DMS53 treated with DMSO at 0.1 percent for 48 hours (cell line): ENCODE results near the gene PRDM16.

Experiments used
- DNase-seq: peaks from one replicate; lab custom pipeline; 2025; ENCODE audit not compliant: unreplicated experiment; lab: John Stamatoyannopoulos, UW

PRDM16 gene

DNA sequence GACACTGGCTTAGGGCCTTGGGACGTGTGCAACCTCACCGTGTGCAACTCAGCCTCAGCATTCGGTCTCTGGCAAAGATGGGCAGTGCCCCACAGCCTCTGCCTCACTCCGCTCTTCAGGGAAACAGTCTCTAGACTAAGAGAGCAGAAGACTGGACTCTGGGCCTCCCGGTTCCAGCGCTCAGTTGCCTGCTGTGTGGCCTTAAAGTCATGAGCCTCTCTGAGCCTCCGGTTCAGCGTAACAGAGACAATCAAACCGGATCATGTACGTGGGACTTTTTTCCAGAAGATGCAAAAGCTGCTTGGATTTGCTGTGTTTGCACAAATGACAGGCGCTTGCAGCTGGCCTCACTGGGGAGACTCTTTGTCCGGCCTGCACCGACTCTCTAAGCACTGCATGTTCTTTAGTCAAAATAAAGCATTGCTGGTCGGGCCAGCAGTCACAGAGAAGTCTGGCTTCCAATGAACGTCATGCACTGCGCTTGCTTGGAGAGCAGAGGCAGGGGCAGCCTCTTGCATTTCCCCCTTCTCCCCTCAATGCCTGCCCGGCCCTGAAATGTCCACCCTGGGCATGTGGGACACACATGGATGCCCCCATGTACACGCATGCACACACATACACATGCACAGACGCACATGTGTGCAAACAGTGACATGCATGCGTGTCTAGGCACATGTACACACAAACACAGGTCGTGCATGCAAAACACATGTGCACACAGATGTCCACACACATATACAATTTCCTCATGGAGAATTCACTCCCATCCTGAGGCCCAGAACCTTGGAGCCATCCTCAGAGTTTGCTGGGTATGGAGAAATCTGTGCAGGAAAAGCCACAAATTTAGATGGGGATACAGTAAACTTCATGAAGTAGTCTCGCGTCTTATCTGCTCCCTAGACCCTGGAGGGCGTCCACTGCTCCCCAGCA is 152.4 kb downstream of the PRDM16 start:
- no peak for DNase-seq

DNA sequence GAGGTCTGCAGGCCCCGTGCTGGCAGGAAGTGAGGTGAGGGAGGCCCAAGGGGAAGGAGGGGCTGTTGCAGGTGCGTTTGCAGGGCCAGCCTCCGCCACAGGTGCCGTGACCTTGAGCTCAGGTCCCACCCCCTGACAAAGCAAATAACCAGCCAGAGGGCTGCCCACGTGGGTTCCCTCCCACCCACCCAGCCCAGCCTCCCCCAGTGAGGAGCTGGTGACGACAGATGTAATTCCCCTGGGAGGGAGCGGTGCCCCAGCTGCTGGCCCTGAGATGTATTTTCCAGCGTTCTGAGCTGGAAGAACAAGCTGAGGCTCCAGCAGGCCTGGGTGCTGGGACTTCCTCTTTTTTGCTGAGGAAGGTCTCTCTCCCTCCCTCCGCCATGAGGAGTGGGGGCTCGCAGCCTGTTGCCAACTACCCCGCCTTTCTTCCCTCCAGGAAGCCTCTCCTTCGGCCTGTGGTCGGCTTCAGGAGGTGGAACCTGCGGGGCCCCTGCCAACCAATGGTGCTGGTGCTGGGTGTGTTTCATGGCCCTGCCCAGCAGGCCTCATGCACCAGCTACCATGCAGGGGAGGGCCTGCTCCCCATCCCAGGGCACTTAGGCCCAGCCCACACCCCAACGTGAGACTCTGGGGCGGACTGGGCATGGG is 153.2 kb downstream of the PRDM16 start:
- no peak for DNase-seq

DNA sequence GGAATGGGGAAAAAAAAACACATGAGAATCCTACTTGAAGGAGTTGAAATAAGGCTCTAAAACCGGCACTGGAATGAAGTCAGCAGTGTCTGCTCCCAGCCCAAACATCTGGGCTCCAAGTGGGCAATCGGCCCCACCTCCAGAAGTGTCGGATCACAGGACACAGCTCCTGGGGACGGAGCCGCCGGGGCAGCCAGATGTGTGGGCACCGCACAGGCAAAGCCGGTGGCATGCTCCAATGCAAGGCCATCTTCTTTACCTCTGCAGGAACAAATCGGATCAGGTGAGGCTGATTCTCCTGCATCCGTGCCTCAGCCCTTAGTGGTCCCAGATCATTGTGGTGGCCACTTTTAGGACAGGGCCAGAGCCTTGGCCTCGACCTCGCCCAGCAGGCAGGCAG is 156.7 kb downstream of the PRDM16 start:
- DNase-seq, result no peak

DNA sequence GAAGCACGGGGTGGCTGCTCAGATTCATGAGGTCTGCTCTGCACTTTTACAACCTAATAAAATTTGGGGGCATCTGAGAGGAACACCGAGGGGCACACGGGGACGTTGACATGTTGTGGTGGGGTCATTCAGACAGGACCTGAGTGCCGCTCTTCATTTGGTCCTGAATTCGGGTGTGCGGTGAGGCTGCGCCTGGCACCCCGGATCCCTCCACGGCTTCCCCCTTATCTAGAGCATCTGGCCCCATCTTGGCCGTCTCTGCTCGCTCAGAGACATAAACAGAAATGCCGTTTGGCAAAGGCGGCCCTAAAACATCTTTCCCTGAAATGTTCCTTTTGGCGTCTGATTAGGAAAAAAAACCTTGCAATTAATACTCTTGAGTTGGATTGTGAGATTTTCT is 157.2 kb downstream of the PRDM16 start:
- no peak for DNase-seq

DNA sequence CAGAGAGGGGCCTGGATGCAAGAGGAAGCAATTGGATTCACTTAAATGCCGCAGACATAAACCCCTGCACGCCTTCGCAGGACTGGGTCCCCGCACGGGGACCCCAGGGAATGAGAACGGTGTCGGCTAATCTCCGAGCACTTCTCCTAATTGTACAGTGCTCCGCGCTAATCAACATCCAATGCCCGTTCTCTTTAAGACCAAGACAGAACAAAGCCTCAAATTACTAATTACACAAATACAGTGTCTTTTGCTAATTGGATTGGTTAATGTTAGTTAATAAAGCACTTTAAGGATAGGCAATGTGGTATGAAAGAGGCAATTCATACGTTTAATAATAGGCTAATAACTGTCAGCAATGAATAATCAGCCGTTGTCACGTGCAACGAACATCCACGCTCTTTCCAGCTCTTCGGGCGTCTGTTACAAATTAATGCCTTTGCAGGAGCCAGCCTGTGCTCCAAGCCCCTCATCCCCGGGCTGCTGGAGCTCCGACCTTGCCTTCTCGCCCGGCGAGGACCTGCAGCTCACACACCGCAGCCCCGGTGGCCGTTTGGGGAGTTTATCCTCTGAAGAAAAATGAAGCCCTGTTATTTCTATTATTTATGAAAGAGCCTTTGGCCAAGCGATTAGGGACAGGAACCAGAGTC is 157.8 kb downstream of the PRDM16 start:
- DNase-seq, result no peak

DNA sequence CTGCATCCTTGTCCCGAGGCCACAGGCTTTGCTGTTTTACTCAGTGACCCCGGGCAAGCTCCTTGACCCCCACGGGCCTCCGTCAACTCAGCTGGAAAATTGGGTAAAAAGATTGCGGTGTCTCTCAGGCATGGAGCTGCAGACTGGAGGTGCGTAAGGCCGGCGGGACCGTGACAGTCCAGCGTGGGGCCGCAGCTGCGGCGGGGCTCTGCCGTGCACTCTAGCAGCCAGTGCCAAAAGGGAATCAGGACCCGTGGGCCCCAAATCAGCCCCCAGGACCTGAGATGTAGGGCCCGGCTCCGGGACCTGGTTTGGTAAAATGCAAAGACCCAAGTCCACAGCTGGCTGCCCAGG is 158.3 kb downstream of the PRDM16 start:
- no peak for DNase-seq

DNA sequence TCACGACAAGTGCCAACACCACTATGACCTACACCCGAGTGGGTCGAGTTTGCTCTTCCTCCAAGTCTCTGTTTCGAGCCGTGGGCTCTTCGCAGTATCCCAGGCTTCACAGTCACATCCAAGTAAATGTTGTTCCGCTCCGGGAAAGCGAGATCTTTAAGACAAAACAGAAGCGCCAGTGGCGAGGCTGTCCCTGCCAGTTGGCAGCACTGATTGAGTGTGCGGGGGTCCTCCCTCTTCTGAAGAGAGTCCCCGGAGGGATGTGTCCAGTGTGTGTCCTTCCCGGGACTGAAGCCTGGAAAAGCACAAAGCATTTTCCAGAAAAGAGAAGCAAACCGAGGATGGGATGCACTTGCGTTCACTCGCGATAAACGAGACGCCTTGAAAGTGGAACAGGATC is 158.9 kb downstream of the PRDM16 start:
- DNase-seq, result no peak

DNA sequence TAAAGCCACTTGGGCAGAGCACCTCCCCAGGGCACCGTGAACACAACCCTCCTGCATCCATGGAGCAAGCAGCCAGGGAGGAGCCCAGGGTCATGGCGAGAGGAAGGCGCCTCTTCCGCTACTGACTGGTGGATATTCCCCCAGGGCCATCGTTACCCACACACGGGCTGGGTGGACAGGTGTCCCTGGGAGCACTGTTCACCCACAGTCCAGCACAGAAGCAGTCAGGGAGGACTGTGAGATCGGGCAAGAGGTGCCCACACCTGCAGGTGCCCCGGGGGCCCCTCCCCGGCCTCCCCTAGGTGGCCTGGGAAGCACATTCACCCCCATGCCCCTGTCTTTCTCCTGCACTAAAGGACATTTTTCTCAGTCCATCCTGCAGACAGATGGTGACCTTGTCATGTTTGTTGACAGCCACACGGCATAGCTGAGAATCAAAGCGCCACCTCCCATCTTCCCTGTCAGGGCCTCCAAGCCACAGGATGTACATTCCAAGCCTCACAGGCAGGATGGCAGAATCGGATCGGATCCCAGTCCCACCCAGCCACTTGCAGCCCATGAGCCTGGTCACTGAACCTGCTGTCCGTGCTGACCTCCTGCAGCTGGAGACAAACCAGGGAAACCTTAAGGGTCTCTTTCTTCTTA is 160.2 kb downstream of the PRDM16 start:
- DNase-seq, result no peak

DNA sequence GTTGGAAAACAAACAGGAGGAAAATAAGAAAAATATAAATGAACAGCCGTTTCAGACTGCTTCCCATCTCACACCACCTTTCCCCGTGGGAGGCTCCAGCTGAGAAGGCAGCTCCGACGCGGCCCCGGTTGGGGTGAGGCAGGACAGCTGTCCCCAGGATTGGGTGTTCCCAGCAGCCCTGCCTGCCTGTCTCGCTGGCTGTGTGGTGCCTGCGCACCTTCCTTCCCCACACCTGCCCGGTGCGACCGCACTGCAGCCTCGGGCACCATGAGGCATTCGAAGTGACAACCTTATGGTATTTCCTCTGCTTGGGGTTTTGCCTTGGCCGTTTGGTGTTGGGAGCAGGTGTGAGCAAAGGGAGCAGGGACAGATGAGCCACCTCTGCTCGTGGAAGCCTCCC is 161.6 kb downstream of the PRDM16 start:
- no peak for DNase-seq

DNA sequence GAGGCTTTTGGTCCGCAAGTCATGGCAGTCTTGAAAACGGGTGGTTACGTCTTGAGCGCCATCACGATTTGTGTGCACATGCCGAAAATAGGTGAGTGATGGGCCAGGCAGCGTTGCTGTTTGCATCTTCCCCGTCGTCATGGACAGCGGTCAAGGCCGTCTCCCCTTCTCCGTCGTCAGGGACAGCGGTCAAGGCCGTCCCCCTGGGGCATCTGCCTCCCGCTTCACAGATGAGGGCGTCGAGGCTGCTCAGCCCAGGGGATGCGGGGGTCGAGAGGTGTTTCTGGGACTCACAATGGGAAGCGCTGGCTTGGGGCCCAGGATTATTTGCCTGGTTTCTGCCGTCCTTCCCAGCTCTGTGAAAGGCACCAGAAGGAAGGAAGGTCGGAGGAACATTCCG is 162.2 kb downstream of the PRDM16 start:
- no peak for DNase-seq

DNA sequence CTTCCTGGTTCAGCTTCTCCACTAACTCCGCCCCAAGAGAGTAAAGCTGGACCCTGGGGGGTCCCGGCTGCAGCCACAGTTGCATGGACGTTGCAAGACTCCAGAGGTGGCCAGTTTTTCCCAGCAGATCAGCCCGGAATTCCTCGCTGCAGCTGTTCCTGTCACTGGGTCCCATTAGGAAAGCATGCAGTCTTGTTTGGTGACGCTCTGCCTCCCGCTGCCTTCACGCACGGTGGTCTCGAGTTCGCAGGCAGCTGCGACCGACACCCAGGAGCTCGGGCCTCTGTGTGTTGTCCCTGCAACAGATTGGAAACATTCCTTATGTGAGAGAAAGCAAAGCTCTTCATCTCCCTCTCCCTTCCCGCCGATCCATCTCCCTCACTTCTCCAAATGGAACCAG is 162.8 kb downstream of the PRDM16 start:
- no peak for DNase-seq

DNA sequence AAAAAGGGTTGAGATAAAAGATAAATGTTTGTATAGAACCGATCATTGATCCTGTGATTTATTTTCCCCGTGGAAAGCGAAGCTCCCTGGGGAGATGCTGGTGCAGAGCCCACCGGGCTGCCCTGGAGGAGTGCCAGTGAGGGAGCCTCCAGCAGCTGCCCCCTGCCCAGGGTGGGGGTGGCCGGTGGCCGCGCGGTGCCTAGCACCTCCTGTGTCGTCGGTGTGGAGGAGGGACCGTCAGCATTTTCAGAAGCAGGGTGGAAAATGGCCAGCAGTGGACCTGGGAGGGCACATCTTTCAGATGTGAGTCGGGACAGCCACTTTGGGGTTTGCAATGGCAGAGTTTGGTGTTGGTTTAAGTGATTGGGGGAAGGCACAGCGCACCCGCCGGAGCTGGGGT is 164.0 kb downstream of the PRDM16 start:
- DNase-seq, result no peak

DNA sequence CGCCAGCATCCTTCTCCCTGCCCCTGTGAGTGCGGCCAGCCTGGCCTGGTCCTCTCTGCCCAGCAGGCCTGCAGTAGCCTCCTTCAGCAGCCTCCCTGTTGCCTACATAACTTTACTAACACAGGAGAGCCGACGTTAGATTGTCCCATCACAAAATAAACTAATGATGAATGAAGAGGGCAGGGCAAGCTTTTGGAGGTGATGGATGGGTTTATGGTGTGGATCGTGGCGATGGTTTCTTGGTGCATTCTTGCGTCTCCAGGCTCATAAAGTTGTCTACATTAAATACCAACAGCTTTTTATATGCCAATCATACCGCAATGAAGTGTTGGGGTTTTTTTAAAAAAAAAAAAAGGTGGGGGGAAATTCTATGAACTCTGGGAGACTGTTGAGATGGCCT is 164.5 kb downstream of the PRDM16 start:
- DNase-seq, result no peak

DNA sequence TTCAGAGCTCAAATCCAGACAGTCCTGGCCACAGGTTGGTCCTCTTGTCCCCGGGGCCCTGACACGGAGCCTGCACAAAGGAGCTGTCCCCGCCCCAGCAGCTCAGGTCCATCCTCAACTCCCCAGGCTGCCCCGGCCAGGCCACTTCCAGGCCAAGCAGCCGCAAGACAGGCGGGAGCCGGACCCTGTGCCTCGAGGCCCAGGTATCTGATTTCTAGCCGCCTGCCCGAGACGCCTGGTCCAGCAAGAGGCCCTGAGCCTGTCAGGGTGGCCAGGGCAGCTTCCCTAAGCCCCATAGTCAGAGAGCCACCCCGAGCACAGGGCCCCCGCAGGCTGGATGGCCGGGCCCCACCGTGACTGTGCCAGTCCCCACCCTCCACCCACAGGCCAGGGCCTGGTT is 165.3 kb downstream of the PRDM16 start:
- no peak for DNase-seq

DNA sequence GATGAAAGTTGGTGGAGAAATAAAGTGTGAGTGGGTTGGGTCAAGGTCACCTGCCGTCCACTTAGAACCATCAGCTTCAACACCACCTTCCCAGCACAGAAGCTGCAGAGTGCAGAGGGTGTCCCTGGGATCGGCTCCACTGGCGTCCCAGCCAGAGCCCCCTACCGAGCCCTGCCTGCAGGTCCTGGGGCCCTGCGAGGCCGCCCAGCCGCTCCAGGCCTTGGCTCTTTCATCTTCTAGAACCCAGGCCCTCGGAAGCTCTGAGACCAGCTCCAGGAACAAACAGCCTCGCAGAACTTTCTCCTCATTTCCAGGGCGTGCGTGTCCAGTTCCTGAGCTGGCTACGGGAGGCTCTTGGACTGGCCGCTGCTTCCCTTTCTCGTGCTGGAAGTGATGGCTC is 166.0 kb downstream of the PRDM16 start:
- no peak for DNase-seq

DNA sequence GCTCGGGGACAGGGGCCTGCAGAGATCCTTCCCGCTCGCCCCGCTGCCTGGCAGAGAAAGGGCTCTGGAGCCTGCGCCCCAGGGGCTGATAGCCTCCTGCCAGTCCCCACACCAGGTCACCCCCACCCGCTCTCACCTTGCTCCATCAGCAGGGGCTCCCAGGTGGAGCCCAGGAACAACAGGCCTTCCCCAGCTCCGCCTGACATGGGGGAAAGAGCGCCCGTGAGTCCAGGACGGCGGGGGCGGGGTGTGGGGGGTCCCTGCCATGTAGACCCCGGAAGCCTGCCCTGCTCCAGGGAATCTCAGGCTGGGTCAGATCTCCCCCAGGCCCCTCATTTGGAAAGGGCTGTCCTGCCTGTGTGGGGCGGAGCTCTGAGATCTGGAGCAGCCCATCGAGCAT is 166.5 kb downstream of the PRDM16 start:
- no peak for DNase-seq

DNA sequence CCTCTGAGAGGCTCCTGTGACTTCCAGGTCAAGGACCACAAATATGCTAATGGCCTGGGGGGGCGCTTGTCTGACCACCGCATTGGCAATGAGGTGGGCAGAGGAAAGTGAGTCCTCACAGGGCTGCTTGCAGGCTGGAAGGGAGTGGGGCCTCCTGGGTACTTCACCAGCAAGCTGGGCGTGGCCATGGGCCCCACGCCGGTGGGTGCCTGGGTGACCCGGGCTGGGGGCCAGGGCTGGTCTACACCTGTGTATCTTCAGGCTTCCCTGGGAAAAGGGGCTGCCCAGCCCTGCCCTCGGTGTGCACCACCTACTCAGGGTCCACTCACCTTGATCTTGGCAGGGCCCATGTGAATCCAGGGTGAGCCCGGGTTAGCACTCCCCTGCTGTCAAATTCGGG is 167.4 kb downstream of the PRDM16 start:
- no peak for DNase-seq

DNA sequence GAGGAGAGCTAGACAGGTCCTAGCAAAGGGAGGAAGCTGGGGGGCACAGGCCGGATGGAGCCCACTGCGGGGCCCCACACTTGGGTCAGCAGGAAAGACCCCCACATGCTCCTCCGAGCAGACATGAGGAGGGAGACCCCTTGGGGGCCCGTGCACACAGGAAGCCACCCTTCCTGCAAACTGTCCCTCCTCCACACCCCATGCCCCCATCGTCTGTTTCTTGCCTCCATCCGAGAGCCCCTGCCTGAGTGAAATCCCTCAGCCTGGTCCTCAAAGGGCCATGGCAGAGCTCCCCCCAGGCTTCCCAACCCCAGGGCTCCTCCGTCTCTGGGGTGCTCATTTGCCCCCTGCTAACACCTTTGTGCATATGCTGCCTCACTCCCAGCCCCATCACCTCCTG is 168.0 kb downstream of the PRDM16 start:
- DNase-seq, result no peak

DNA sequence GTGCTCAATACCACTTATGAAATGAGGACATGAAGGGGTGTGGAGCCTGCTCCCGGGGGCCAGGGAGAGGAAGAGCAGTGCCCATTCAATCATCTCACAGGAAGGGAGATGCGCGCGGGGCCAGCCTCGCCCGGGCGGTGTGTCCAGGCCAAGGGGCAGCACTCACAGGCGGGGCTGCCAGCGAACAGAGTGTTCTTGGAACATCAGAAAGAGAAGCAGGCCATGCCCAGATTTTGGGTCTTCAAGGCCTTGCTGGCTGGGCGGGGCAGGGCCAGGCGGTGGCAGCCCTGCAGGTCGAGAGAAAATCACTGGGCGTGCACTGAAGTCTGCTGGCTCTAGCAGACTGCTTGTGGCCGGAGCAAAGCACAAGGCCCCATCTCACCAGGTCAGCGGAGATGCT is 168.6 kb downstream of the PRDM16 start:
- no peak for DNase-seq

DNA sequence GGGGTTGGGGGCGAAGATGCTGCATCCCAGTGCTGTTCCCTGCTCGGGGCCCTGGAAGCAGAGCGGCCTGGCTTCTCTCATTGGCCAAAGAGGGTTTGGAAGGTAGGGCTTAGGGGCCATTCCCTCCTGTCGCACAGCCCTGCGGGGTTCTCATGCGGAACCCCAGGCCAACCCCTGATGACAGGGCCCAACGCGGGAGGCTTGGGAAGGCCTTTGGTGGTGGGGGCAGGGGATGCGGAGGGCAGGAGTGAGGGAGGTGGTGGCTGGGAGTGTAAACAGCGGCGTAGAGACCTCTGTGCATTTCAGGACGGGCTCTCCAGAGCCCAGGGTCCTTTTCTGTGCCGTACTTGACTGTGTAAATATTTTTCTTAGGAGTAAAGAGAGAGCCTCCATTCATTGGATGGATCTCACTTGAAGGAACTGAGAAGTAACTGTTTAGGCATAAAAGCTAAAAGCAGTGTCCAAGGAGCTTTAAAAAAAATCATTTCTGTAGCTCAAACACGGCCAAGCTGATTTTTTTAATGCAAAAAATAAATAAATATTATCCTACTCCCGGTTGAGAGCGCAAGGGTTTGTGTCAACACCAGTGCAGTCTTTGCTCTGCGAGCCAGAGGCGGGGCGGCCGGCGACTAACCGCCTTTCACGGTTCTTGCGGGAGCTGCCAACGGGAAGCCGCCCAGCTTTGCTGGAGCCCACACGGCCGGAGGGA is 169.1 kb downstream of the PRDM16 start:
- no peak for DNase-seq

DNA sequence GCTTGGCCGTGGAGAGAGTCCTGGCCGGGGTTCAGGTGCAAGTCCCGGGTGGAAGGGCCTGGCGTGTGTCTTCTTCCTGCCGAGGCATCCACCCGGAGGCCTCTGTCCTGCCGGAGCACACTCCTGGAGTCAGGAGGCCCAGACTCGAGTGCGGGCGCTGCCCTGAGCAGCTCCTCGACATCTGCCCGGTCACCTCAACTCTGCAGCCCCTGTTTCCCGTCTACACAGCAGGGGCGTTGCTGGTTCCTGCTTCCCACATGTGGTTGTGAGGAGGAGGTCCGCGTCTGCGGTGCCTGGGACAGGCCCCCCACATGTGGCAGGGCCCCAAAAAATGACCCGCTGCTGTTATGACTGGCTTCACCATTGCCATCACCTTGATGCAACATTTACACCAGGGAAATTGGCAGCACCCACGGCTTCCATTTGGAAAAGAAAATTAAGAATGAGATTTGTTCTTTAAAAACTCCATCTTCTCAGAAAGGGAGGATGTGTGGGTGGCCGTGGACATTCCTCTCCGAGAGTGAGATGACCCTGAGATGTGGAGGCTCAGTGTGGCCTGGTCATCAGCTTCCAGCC is 169.8 kb downstream of the PRDM16 start:
- DNase-seq, result no peak
